AG09319 (cell line): Measurements from ENCODE around the gene AGPAT4.
"Not testable (repeated sequence)": the region's sequence is repeated elsewhere in the genome, so short reads cannot be mapped to it uniquely, and the experiment has no call there.

ENCODE experiments used
- DNase-seq: peaks from one replicate; pipeline ENCODE4 v3.0.0-alpha.2; 2010; ENCODE audit warnings: low read depth; ENCODE audit errors: extremely low read depth
- TF ChIP-seq, protein P1 (sequence below): IDR thresholded peaks from 2 replicates; pipeline ENCODE4 v1.5.1; 2011; ENCODE audit warnings: low read depth, mild to moderate bottlenecking, inconsistent platforms, low read length, moderate library complexity

AGPAT4 gene

DNA sequence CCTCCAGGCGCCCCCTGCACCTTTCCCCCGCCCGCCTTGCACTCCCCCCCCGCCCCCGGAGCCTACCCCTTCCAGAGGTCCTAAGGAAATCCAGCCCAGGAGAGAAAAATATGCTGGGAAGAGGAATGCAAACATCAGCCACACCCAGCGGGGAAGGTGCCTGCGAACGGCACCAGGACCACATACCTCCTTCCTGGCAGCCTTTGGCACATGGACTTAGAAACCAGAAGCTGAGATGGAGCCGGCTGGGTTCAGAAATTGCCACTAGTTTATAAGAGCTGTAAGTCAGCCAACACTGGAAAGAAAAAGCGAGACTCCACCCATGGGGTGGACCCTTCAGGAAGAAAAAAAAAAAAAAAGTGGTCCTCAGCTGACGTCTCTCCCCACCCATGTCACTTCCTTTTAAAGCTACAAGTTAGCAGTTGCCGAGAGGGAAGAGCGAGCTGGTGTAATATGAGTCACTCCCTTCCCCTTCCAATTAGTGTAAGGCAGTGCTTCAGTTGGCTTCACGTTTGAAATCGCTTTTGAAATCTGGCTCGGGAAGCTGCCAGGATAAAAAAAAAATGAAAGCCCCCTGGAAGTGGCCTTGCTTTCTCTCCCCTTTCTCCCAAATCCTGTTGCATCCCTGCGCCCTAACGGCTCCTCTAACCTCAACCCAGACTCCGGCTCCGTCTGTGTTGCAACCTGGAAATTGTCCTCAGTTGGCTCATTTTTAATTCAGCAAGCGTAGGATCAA, at the start of gene AGPAT4:
AGPAT4 (minus strand) TSS at position 310 of the 736 bp plus-strand sequence. CDS start 41,848 bp downstream, outside the sequence.
- TF ChIP-seq, protein P1, sequence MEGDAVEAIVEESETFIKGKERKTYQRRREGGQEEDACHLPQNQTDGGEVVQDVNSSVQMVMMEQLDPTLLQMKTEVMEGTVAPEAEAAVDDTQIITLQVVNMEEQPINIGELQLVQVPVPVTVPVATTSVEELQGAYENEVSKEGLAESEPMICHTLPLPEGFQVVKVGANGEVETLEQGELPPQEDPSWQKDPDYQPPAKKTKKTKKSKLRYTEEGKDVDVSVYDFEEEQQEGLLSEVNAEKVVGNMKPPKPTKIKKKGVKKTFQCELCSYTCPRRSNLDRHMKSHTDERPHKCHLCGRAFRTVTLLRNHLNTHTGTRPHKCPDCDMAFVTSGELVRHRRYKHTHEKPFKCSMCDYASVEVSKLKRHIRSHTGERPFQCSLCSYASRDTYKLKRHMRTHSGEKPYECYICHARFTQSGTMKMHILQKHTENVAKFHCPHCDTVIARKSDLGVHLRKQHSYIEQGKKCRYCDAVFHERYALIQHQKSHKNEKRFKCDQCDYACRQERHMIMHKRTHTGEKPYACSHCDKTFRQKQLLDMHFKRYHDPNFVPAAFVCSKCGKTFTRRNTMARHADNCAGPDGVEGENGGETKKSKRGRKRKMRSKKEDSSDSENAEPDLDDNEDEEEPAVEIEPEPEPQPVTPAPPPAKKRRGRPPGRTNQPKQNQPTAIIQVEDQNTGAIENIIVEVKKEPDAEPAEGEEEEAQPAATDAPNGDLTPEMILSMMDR, result no peak
- DNase-seq, result peak; percentile 95

- DNase-seq, result no peak
- TF ChIP-seq, protein P1, result no peak
These were observed 45.4 kb upstream of the AGPAT4 start for GRCh38 chr6:161319231-161319630.

DNA sequence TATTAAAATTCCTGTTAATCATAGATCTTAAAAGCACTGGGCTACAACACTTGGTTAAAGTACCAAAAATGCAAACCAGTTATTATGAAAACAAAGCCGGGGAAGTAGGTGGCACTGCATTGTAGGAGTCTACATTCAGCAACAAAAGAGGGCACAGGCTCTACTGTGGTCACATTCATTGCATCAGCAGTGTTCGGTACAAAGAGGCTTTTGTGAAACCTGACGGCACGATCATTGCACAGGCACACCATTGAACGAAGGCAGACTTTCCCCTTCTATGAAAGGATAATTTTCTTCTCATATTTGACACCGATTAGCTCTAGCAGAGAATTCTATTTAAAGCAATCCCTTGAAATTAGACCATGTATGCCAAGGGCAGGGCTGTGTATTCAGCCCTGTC, 44.6 kb upstream of the AGPAT4 start:
- TF ChIP-seq, protein P1, result no peak
- DNase-seq, result no peak

DNA sequence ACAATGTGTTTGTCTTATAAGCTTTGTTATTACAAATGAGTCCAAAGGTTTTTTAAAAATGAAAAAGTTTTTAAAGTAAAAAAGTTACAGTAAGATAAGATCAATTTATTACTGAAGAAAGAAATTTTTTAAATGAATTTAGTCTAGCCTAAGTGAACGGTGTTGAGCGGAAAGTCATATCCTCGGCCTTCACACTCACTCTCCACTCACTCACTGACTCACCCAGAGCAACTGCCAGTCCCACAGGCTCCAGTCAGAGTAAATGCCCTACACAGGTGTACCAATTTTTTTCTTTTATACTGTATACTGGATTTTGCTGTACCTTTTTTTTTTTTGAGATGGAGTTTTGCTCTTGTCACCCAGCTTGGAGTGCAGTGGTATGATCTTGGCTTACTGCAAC, 42.7 kb upstream of the AGPAT4 start:
- no peak for DNase-seq
- TF ChIP-seq, protein P1, result no peak

GRCh38 chr6:161315246-161315917, 41.5 kb upstream of the AGPAT4 start:
- DNase-seq, result not testable (repeated sequence)

- DNase-seq, result not testable (repeated sequence)
These were observed 40.8 kb upstream of the AGPAT4 start for GRCh38 chr6:161314541-161315245.

- DNase-seq, result no peak
- TF ChIP-seq, protein P1, result no peak
These were observed 40.2 kb upstream of the AGPAT4 start for GRCh38 chr6:161313940-161314509.

- DNase-seq, result not testable (repeated sequence)
These were observed 39.6 kb upstream of the AGPAT4 start for GRCh38 chr6:161313475-161313874.

DNA sequence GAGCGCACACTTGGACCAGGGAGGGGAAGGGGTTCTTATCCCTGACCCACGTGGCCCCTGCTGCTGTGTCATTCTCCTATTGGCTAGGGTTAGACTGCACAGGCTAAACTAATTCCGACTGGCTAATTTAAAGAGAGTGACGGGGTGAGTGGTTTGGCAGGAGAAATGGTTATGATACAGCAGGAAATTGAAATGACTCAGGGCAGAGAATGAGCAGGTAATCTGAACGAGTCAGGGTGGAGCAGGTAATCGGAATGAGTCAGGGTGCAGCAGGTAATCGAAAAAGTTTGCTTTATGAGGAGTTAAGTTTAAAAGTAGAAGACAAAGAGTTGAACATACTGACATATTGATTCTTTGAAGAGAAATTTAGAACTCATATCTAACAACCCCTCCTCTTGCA, 35.9 kb upstream of the AGPAT4 start:
- DNase-seq, result not testable (repeated sequence)
